HG02885 (cell line): ENCODE measurements around the gene OLIG1.

Experiments used
- ATAC-seq: cut with Tn5 transposase; IDR thresholded peaks from one replicate; pipeline ENCODE4 v1.9.1; 2021; ENCODE audit warnings: mild to moderate bottlenecking; ENCODE audit not compliant: unreplicated experiment, poor library complexity

OLIG1 gene

GRCh38 chr21:33088384-33088783 lies 18.4 kb downstream of the OLIG1 start:
- ATAC-seq, result no peak

- ATAC-seq, result no peak
Measured at GRCh38 chr21:33089395-33090119, 19.6 kb downstream of the OLIG1 start.

- ATAC-seq, result no peak
Measured at GRCh38 chr21:33096426-33096825, 26.5 kb downstream of the OLIG1 start.

GRCh38 chr21:33099131-33099530 lies 29.2 kb downstream of the OLIG1 start:
- no peak for ATAC-seq

- no peak for ATAC-seq
Measured at GRCh38 chr21:33101300-33101911, 31.5 kb downstream of the OLIG1 start.

GRCh38 chr21:33105088-33105487 lies 35.1 kb downstream of the OLIG1 start:
- no peak for ATAC-seq

- ATAC-seq, result no peak
Measured at GRCh38 chr21:33108228-33108627, 38.3 kb downstream of the OLIG1 start.

GRCh38 chr21:33109574-33110339 lies 39.8 kb downstream of the OLIG1 start:
- ATAC-seq, result no peak

- no peak for ATAC-seq
Measured at GRCh38 chr21:33110340-33110715, 40.4 kb downstream of the OLIG1 start.

GRCh38 chr21:33111577-33111976 lies 41.6 kb downstream of the OLIG1 start:
- ATAC-seq, result no peak

GRCh38 chr21:33112151-33112550 lies 42.2 kb downstream of the OLIG1 start:
- ATAC-seq, result no peak

GRCh38 chr21:33112681-33113080 lies 42.7 kb downstream of the OLIG1 start:
- ATAC-seq, result no peak

- no peak for ATAC-seq
Measured at GRCh38 chr21:33113131-33113530, 43.2 kb downstream of the OLIG1 start.

GRCh38 chr21:33114276-33114675 lies 44.3 kb downstream of the OLIG1 start:
- ATAC-seq, result no peak

GRCh38 chr21:33115631-33116510 lies 45.9 kb downstream of the OLIG1 start:
- no peak for ATAC-seq

GRCh38 chr21:33116676-33117075 lies 46.7 kb downstream of the OLIG1 start:
- ATAC-seq, result no peak

GRCh38 chr21:33117101-33117888 lies 47.4 kb downstream of the OLIG1 start:
- ATAC-seq, result no peak
